Coronary artery (tissue), 2 donors: ENCODE data around the gene SAYSD1.

Experiments
- DNase-seq: peaks from one replicate; pipeline ENCODE4 v3.0.0-alpha.2; 2017; ENCODE audit warnings: low spot score
- H3K27ac ChIP-seq, 2 donors: fragments of 200-600 bp; sonication (generic); one replicate each; pipeline ENCODE4 v1.5.1; 2016 to 2019
- H3K4me3 ChIP-seq: fragments of 200-600 bp; sonication (generic); 2 replicates; pipeline ENCODE4 v1.5.1; 2016; ENCODE audit warnings: mild to moderate bottlenecking, moderate library complexity
- TF ChIP-seq, protein P1 (sequence below): fragments of 200-600 bp; sonication (generic); IDR thresholded peaks from one replicate; pipeline ENCODE4 v1.5.1; 2019; ENCODE audit warnings: antibody characterized with exemption

SAYSD1 gene, protein sequence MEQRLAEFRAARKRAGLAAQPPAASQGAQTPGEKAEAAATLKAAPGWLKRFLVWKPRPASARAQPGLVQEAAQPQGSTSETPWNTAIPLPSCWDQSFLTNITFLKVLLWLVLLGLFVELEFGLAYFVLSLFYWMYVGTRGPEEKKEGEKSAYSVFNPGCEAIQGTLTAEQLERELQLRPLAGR

DNA sequence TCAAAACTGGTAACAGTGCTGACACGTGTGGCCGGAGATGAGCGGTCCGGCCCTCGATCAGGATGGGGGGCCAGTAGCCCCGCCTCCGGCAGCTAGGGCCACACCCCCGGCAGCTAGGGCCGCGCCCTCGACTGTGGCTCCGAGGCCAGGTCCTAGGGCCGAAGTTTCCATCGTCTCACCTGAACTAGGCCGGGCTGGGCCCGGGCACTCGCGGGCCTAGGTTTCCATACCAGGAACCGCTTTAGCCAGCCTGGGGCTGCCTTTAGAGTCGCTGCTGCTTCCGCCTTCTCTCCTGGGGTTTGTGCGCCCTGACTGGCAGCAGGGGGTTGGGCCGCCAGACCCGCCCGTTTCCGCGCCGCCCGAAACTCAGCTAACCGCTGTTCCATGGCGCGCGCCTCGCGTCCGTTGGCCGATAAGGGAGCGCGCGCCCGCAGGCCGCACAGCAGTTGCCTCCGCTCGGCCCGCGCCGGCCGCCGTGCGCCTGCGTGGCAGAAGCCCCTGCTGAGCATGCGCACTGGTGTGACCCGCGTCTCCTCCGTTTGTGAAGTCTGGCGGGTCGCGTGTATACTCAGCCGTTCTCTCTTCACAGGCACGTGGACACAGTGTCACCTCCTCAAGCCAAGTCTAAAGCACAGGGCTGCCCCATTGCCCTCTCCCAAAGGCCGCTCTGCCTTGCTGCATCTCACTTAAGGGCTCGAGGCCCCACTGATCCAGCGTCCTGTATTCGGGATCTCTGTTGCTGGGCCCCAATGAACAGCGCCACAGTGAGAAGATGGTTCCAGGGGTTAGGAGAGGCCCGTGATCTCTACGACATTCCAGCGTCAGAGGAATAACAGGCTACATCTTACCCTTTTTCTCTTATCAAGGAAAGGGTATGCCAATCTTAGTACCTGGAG lies at the start of gene SAYSD1:
TSS of gene SAYSD1 (minus strand) at position 483 of the 896 bp plus-strand sequence. CDS start at position 386, 97 bp downstream.
- peak; percentile 92 for DNase-seq
- TF ChIP-seq, protein P1, sequence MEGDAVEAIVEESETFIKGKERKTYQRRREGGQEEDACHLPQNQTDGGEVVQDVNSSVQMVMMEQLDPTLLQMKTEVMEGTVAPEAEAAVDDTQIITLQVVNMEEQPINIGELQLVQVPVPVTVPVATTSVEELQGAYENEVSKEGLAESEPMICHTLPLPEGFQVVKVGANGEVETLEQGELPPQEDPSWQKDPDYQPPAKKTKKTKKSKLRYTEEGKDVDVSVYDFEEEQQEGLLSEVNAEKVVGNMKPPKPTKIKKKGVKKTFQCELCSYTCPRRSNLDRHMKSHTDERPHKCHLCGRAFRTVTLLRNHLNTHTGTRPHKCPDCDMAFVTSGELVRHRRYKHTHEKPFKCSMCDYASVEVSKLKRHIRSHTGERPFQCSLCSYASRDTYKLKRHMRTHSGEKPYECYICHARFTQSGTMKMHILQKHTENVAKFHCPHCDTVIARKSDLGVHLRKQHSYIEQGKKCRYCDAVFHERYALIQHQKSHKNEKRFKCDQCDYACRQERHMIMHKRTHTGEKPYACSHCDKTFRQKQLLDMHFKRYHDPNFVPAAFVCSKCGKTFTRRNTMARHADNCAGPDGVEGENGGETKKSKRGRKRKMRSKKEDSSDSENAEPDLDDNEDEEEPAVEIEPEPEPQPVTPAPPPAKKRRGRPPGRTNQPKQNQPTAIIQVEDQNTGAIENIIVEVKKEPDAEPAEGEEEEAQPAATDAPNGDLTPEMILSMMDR = no peak
- Histone ChIP-seq H3K4me3 (peak within 1 kb of the TSS; percentile 83), H3K27ac (peak within 1 kb of the TSS; percentile 91 to 97)

DNA sequence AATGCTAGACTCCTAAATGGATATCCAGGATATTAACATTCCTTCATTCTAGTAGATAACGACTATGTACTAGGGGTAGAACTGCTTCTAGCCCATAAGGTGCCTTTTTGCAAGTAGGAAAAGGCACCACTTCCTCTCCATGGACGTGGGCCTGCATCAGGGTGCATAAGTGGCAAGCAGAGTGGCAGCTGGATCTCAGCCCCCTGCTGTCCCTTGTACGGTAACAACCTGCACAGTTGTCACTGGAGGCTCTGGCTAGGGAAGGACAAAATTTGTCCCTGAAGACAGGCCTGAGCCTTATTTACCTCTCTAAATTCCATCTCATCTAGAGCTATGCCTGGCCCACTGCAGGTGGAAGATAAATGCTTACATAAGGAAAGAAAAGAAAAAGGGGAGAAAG lies 42.5 kb upstream of the SAYSD1 start:
- H3K4me3 ChIP-seq = no peak overlapping the region
- TF ChIP-seq, protein P1 = no peak
- no peak for DNase-seq
- no peak overlapping the region for H3K27ac ChIP-seq

DNA sequence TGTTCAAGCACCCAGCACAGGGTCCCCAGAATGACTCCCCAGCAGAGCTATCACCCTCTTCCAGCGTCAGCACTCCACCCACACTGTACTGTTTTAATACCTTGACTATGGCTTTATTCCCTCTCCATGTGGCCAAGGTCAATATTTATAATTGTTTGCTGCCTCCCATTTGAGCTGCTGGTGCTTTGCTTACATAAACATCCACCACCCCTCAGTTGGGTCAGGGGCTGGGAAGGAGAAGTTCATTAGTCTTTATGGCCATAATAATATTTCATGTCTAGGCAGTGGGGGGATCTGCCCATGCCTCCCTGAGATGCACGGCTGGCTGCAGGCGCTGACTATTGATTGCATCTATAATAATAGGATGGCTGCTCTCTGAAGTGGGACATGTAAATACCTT lies 41.8 kb upstream of the SAYSD1 start:
- no peak for DNase-seq
- TF ChIP-seq, protein P1 = no peak
- Histone ChIP-seq H3K27ac (no peak overlapping the region), H3K4me3 (no peak overlapping the region)

DNA sequence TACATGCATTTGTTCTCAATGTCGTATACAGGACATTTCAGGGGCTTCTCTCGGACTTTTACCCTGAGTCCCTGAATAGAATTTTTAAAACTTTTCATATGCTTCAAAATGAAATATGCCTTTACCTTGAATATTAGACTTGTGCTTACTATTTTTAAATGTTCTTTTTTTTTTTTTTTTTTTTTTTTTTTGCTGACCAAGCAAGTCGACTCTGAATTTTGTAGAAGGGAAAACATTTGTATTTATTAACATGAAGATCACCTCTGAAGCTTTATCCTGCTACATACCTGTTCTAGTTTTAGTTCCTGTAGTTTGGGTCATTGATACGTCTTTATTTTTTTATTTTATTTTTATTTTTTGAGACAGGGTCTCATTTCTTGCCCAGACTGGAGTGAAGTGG lies 39.7 kb upstream of the SAYSD1 start:
- H3K4me3 ChIP-seq = no peak overlapping the region
- TF ChIP-seq, protein P1 = no peak
- no peak for DNase-seq
- H3K27ac ChIP-seq = no peak overlapping the region

DNA sequence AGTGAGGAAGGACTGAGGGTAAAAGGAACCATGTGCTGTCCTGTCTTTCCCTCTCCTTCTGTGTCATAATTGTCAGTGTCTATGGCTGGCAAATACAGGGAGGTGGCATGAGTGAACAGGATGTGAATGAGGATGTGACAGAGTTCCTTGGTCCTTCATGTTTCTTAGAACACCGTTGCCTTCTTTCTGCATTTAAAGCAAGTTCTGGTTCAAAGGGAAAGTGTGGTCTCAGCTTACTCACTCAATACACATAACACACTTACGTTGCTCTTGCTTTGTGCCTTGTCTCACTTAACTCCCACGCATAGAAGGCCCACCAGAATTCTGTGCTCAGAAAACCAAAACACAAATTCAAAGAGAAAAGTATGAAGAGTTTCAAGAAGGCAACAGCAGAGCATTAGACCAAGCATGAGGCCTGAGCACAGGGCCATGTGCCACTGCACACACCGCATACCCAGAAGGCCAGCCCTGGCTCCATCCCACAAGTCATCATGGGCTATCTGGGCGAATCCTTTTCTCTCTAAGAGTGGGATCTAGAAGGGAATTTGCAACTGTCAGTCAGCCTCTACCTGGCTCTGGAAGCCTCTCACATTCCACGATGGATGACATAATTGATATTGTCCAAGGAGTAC lies 38.9 kb upstream of the SAYSD1 start:
- DNase-seq = no peak
- TF ChIP-seq, protein P1 = no peak
- Histone ChIP-seq H3K27ac (no peak overlapping the region), H3K4me3 (no peak overlapping the region)

DNA sequence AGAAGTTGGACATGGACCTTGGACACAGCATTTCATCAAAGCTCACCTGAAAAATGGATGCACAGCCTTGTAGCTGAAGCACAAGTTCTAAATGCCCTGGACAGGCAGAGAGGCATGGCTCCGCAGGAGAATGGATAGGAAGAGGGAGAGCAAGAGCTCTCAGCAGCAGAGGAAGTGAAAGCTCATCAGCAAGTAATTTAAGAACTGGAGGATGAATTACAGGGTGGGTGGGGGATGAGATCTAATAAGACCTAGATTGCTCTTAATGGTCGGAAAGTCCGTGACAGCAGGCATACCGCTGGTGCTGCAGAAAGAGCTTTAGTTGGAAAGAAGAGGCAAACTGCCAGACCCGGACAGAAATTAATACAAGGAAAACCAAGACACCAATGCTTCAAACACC lies 37.3 kb upstream of the SAYSD1 start:
- DNase-seq = no peak
- TF ChIP-seq, protein P1 = no peak
- no peak overlapping the region for H3K4me3 ChIP-seq
- H3K27ac ChIP-seq = no peak overlapping the region
